IMR-90 (cell line): ENCODE measurements around the gene DSCAML1. TPM values are rescaled to one million over a fixed set of nuclear protein-coding genes. Genes with fewer than 3 reads are reported as not detected.

Experiments used
- ATAC-seq: fragments of 200-7000 bp; cut with Tn5 transposase; 2 replicates; pipeline ENCODE4 v1.9.1; 2020; ENCODE audit warnings: low read depth, mild to moderate bottlenecking, moderate library complexity
- BruUV-seq: library from RNA; stranded (reverse); fragments of 400-500 nt; replicated peaks from 2 replicates; lab custom pipeline; 2021; lab: Mats Ljungman, UMichigan
- CTCF ChIA-PET: fragments of 300-600 bp; formaldehyde crosslinking; extraction: SDS; loops from one replicate; lab custom pipeline; 2021; ENCODE audit warnings: antibody characterized with exemption; lab: Yijun Ruan, JAX
- POLR2A ChIA-PET: fragments of 300-600 bp; sonication (Branson Sonifier 250); formaldehyde crosslinking; loops from one replicate; lab custom pipeline; 2022; ENCODE audit warnings: antibody characterized with exemption; ENCODE audit not compliant: unreplicated experiment; lab: Charles Lee
- DNase-seq: peaks from one replicate; pipeline ENCODE4 v3.0.0; 2013
- H2AFZ ChIP-seq: replicated peaks from 2 replicates; pipeline ENCODE3; 2013; ENCODE audit warnings: low read length, mild to moderate bottlenecking; ENCODE audit not compliant: poor library complexity
- H2AK5ac ChIP-seq: 2 replicates; pipeline ENCODE4 v1.6.1; 2013; ENCODE audit warnings: low read depth, low read length, inconsistent platforms
- H2AK9ac ChIP-seq: replicated peaks from 2 replicates; pipeline ENCODE3; 2013; ENCODE audit warnings: mild to moderate bottlenecking, low read depth, low read length, moderate library complexity; ENCODE audit not compliant: poor library complexity
- H2BK120ac ChIP-seq: 2 replicates; pipeline ENCODE4 v1.6.1; 2013; ENCODE audit warnings: low read depth, low read length, inconsistent platforms
- H2BK15ac ChIP-seq: 3 replicates; pipeline ENCODE4 v1.6.1; 2013; ENCODE audit warnings: low read depth, low read length, inconsistent platforms
- H2BK20ac ChIP-seq: 2 replicates; pipeline ENCODE4 v1.6.1; 2013; ENCODE audit warnings: low read depth, mild to moderate bottlenecking, inconsistent platforms, low read length, moderate library complexity
- H2BK5ac ChIP-seq: 2 replicates; pipeline ENCODE4 v1.6.1; 2013; ENCODE audit warnings: mild to moderate bottlenecking, low read depth, low read length, inconsistent platforms; ENCODE audit not compliant: poor library complexity, severe bottlenecking
- H3K14ac ChIP-seq: replicated peaks from 2 replicates; pipeline ENCODE4 v1.6.1; 2013; ENCODE audit warnings: low read depth, low read length, inconsistent platforms
- H3K18ac ChIP-seq: 2 replicates; pipeline ENCODE4 v1.6.1; 2013; ENCODE audit warnings: low read depth, low read length, control low read depth
- H3K23ac ChIP-seq: 2 replicates; pipeline ENCODE4 v1.6.1; 2013; ENCODE audit warnings: low read depth, low read length, inconsistent platforms
- H3K27ac ChIP-seq: 2 replicates; pipeline ENCODE4 v1.5.1; 2013; ENCODE audit warnings: mild to moderate bottlenecking, control low read depth, low read length; ENCODE audit not compliant: insufficient read depth
- H3K27me3 ChIP-seq: 2 replicates; pipeline ENCODE4 v1.6.1; 2013; ENCODE audit warnings: low read length; ENCODE audit not compliant: control insufficient read depth, insufficient read depth
- H3K36me3 ChIP-seq: 2 replicates; pipeline ENCODE4 v1.6.1; 2013; ENCODE audit warnings: low read length, mixed read lengths; ENCODE audit not compliant: control insufficient read depth, insufficient read depth
- H3K4ac ChIP-seq: 2 replicates; pipeline ENCODE4 v1.6.1; 2013; ENCODE audit warnings: low read depth, low read length, inconsistent platforms
- H3K4me1 ChIP-seq: 2 replicates; pipeline ENCODE4 v1.6.1; 2013; ENCODE audit warnings: low read length, mixed read lengths; ENCODE audit not compliant: control insufficient read depth, insufficient read depth
- H3K4me2 ChIP-seq: 2 replicates; pipeline ENCODE4 v1.6.1; 2013; ENCODE audit warnings: low read depth, mild to moderate bottlenecking, control low read depth, low read length, moderate library complexity
- H3K4me3 ChIP-seq: 2 replicates; pipeline ENCODE4 v1.5.1; 2013; ENCODE audit warnings: low read depth, mild to moderate bottlenecking, control low read depth, low read length, moderate library complexity; ENCODE audit not compliant: insufficient read depth
- H3K56ac ChIP-seq: 2 replicates; pipeline ENCODE4 v1.6.1; 2013; ENCODE audit warnings: low read length, inconsistent platforms; ENCODE audit not compliant: insufficient read depth; ENCODE audit errors: extremely low read depth
- H3K79me1 ChIP-seq, 2 experiments: 2 replicates each; pipeline ENCODE4 v1.6.1; 2013; ENCODE audit warnings: low read length in 2 of 2, inconsistent platforms in 1 of 2, low read depth in 1 of 2
- H3K9ac ChIP-seq: 2 replicates; pipeline ENCODE4 v1.6.1; 2013; ENCODE audit warnings: low read depth, low read length, control low read depth
- H3K9me1 ChIP-seq: 2 replicates; pipeline ENCODE4 v1.6.1; 2013; ENCODE audit warnings: low read length, inconsistent platforms; ENCODE audit not compliant: insufficient read depth
- H3K9me3 ChIP-seq: 2 replicates; pipeline ENCODE4 v1.6.1; 2013; ENCODE audit warnings: low read length; ENCODE audit not compliant: control insufficient read depth, insufficient read depth
- H4K20me1 ChIP-seq: 2 replicates; pipeline ENCODE4 v1.6.1; 2013; ENCODE audit warnings: low read length, inconsistent platforms; ENCODE audit not compliant: insufficient read depth
- H4K5ac ChIP-seq: 2 replicates; pipeline ENCODE4 v1.6.1; 2013; ENCODE audit warnings: mild to moderate bottlenecking, low read depth, low read length, control low read depth
- H4K8ac ChIP-seq, 2 experiments: 2 replicates each; pipeline ENCODE4 v1.6.1; 2013; ENCODE audit warnings: low read depth in 2 of 2, low read length in 2 of 2, control low read depth in 1 of 2, inconsistent platforms in 1 of 2
- H4K91ac ChIP-seq: 2 replicates; pipeline ENCODE4 v1.6.1; 2013; ENCODE audit warnings: low read depth, low read length, inconsistent platforms; ENCODE audit not compliant: insufficient read depth
- BHLHE40 ChIP-seq: fragments of 150-350 bp; IDR thresholded peaks from 2 replicates; pipeline ENCODE4 v1.6.1; 2016; ENCODE audit warnings: mild to moderate bottlenecking, low read depth, low read length
- CHD1 ChIP-seq: IDR thresholded peaks from 2 replicates; pipeline ENCODE4 v1.6.1; 2012; ENCODE audit warnings: low read depth, low read length, improper control_type of control experiment
- FOS ChIP-seq: fragments of 150-350 bp; IDR thresholded peaks from 2 replicates; pipeline ENCODE4 v1.6.1; 2016; ENCODE audit warnings: low read depth, low read length
- NFE2L2 ChIP-seq: fragments of 150-350 bp; IDR thresholded peaks from 2 replicates; pipeline ENCODE4 v1.6.1; 2016; ENCODE audit warnings: low read depth, mild to moderate bottlenecking, low read length
- SMC3 ChIP-seq: fragments of 150-350 bp; IDR thresholded peaks from 2 replicates; pipeline ENCODE4 v1.6.1; 2016; ENCODE audit warnings: low read depth, mild to moderate bottlenecking, antibody characterized with exemption, low read length, moderate library complexity
- WGBS, 2 experiments: methylation state at CpG; one replicate each; pipeline versions ENCODE4 v1.1.5 to v1.1.7; 2013; ENCODE audit warnings: missing lambda C conversion rate in 2 of 2; ENCODE audit not compliant: insufficient read length in 1 of 2; ENCODE audit errors: extremely low coverage in 2 of 2; 5-methylcytosine and 5-hydroxymethylcytosine counted together
- dilution Hi-C: fragments of 300-500 bp; cut with HindIII; formaldehyde crosslinking; loops from one replicate; pipeline ENCODE4 v1.14.3; 2018; ENCODE audit warnings: low sequenced_read_pairs; ENCODE audit not compliant: unreplicated experiment
- in situ Hi-C: fragments of 300-500 bp; cut with MboI; formaldehyde crosslinking; loops from 3 replicates; pipeline ENCODE4 v1.14.3; 2019; ENCODE audit warnings: low sequenced_read_pairs, inconsistent platforms, mixed read lengths
- intact Hi-C: fragments of 100-400 bp; cut with micrococcal nuclease; formaldehyde crosslinking; loops from 2 replicates; pipeline ENCODE4 v1.10.0; 2022
- polyA plus RNA-seq, 3 experiments: library from polyadenylated mRNA; depleted of rRNA; stranded (reverse); fragments of >200 nt; gene quantifications; 2 replicates each; pipeline ENCODE4 v1.2.3, GENCODE V29; 2012; ENCODE audit warnings: low replicate concordance in 1 of 3
- total RNA-seq: library from RNA; depleted of rRNA; stranded (reverse); fragments of >200 nt; gene quantifications from 2 replicates; pipeline ENCODE4 v1.2.3, GENCODE V29; 2012
- TF ChIP-seq, protein P1 (sequence below): conservative IDR thresholded peaks from 2 replicates; pipeline ENCODE4 v1.5.1; 2012; ENCODE audit warnings: mild to moderate bottlenecking, low read depth, low read length, improper control_type of control experiment

DSCAML1 gene
- total and polyA plus RNA-seq, 2 of the 4 experiments (the other 2 are of a cell fraction) = not detected

DNA sequence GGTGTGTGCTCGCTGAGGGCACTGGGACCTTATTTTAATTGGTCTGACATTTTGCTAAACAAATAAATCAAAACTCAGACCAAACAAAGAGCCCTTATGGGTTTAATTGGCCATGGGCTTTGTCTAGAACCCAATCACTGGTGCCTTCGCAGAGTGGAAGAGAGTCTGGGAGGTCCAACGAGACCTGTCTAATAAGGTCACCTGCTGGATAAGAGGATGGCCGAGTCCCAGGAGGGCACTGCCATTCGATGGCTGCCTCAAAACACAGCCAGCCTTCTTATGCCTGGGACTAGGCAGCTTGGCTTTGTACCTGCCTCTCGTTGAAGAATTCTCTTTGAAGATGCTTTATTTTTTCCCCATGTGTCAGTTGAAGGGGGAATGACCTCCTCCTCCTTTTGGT is 298.2 kb downstream of the DSCAML1 start:
- no TSS peak for BruUV-seq
- Histone ChIP-seq H3K4me2 (no peak overlapping the region), H2BK20ac (no peak overlapping the region), H3K27ac (no peak overlapping the region), H4K91ac (no peak overlapping the region), H4K5ac (no peak overlapping the region), H3K23ac (no peak overlapping the region), H3K9me3 (no peaks in the 10 kb centered on the region), H3K14ac (no peak overlapping the region), H2BK5ac (no peak overlapping the region), H3K9me1 (no peaks in the 10 kb centered on the region), H2AFZ (no peak overlapping the region), H2AK9ac (no peak overlapping the region), H3K4me3 (no peak overlapping the region), H3K18ac (no peak overlapping the region), H3K79me1 (no peaks in the 10 kb centered on the region), H2BK120ac (no peak overlapping the region), H2AK5ac (no peak overlapping the region), H3K4ac (no peak overlapping the region), H3K36me3 (no peaks in the 10 kb centered on the region), H3K56ac (no peak overlapping the region), H3K27me3 (peaks cover 32% of the 10 kb centered on the region), H4K20me1 (no peaks in the 10 kb centered on the region), H3K9ac (no peak overlapping the region), H4K8ac (no peak overlapping the region), H2BK15ac (no peak overlapping the region), H3K4me1 (no peaks in the 10 kb centered on the region)
- in situ Hi-C loops (no loop called here), dilution Hi-C loops (no loop called here), intact Hi-C loops (no loop called here)
- no peak for TF ChIP-seq SMC3
- TF ChIP-seq, protein P1, sequence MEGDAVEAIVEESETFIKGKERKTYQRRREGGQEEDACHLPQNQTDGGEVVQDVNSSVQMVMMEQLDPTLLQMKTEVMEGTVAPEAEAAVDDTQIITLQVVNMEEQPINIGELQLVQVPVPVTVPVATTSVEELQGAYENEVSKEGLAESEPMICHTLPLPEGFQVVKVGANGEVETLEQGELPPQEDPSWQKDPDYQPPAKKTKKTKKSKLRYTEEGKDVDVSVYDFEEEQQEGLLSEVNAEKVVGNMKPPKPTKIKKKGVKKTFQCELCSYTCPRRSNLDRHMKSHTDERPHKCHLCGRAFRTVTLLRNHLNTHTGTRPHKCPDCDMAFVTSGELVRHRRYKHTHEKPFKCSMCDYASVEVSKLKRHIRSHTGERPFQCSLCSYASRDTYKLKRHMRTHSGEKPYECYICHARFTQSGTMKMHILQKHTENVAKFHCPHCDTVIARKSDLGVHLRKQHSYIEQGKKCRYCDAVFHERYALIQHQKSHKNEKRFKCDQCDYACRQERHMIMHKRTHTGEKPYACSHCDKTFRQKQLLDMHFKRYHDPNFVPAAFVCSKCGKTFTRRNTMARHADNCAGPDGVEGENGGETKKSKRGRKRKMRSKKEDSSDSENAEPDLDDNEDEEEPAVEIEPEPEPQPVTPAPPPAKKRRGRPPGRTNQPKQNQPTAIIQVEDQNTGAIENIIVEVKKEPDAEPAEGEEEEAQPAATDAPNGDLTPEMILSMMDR = no peak
- no peak for TF ChIP-seq BHLHE40
- TF ChIP-seq NFE2L2 = no peak
- no peak for TF ChIP-seq CHD1
- no peak for TF ChIP-seq FOS
- 40% methylated on average over 1 of the region's 6 CpGs; no CpG with 5 or more reads in 1 of the 2 experiments for WGBS, 2 experiments
- ChIA-PET CTCF (no interaction called here), POLR2A (no interaction called here)
- ATAC-seq = no peak
- DNase-seq = no peak
